Measurements from ENCODE around the gene GATA5.

GATA5 gene

DNA sequence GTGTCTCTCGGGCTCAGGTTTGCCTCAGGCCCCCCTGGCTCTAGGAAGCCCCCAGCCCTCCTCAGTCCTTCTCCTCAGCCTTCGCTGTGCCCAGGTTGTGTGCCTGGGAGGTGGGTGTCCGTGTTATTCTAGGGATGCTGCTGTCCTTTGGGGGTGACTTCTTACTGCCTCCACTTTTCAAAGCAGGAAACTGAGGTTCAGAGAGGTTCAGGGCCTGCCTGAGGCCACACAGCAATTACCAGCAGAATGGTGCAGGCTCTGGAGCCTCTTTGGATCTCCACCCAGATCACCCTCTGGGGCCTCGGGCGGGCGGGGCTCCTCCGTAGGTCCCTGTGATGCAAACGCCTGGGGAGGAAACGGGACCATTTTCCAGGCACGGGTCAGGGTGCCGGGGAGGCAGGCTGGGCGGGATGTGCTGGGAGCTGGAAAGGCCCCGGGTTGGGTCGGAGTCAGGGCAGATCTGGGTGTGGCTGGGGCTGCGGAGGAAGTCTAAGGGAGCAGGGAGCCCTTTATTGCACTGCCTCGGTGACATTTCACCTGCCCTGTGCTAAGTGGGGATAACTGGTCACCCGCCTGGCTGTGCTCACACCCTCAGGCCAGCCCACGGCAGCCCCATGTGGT, 23.2 kb downstream of the GATA5 start:
- no peak for DNase-seq

DNA sequence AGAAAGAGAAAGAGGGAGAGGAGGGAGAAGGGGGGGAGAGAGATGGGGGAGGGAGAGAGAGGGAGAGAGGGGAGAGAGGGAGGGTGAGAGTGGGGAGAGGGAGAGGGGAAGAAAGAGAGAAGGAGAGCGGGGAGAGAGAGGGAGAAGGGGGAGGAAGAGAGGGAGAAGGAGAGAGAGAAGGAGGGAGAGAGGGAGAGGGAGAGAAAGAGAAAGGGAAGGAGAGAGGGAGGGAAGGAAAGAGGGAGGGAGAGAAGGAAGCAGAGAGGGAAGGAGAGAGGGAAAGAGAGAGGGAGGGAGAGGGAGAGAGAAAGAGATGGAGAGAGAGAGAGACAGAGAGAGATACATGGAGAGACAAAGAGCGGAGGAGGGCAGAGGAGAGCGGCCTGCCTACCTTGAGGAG, 23.8 kb downstream of the GATA5 start:
- no peak for DNase-seq

DNA sequence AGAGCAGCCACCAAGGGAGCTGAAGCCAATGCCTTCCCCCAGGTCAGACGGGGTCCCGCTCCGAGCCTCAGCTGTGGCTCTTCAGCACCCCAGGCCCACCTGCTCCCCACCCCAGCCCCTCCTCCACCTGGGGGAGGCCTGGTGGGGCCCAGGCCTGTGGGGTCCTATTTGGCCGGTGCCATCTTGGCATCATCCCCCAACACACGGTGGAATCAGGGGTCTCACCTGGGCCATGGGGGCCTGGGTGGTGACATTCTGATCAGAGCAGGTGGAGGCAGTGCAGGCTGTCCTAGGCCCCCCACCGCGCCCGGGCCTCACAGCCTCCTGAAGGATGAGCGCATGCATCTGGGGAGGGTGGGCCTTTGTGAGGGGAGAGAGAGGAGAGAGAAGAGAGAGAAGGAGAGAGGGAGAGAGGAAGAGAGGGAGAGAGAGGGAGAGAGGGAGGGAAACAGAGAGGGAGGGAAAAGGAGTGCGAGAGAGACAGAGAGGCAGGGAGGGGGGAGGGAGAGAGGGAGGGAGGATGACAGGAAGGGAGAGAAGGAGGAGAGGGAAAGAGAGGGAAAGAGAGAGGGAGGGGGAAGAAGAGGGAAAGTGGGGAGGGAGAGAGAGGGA, 24.5 kb downstream of the GATA5 start:
- DNase-seq = no peak

DNA sequence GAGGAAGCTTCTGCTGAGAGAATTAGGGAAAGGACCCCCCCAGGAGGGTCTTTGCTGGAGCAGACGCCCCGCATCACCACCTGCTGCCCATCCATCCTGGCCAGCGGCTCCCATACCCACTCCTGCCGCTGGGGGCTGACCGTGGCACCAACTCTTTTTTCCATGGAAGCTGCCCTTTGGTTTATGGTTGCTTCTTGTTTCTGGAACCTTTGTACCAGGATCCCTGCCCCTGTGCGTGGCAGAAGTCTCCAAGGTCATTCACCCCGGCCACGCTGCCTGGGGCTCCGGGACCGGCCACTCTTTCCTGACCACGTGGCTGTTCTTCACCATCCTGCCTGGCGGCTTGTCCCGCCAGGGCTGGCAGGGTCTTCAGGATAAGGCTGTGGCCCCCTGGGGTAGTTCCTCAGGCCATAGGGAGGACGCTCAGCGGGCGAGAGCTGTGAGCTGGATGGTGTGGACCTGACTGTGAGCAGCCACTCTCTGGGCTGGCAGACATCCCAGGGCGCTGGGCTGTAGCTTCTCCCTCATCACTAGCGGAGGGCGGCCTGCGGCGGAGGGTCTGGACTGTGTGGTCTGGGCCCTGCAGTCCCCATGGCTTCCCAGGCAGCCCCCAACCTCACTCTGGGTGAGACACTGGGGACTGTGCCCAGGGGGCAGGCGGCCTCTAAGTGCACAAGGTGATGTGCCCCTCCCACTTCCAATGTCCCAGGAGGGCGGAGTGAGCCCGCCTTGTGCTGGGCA, 25.7 kb downstream of the GATA5 start:
- no peak for DNase-seq

DNA sequence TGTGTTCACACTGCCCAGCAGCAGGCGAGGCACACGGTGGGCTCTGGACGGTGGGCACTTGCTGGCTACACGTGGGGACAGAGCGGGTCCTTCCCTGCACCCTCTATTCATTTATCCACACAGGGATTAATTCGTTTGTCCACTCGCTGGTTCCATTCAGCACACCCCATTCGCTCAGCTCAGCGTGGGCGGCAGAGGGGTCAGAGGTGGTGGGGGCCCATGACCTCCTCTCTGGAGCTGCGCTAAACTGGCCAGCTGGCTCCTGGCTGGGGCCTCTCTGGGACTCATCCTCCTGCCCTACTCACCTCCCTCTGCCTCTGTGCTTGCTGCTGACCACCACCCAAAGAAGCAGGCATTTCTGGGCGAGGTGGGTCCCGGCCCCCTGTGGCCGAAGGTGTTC, 27.0 kb downstream of the GATA5 start:
- DNase-seq = no peak

DNA sequence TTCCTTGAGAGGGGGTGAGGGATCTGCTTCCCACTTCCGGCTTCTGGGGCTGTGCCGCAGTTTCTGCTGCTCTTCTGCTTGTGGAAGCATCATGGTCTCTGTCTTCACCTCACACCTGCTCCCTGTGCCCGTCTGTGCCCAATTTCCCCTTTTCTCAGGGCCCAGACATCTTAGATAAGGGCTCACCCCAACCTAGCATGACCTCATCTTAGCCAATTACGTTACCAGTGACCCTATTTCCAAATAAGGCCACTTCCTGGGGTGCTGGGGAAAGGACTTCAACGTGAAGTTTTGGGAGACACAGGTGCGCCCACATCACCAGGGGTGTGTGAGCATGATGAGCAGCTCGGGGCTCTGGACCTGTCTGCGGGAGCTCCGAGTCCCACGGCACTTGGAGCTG, 27.8 kb downstream of the GATA5 start:
- DNase-seq = no peak

DNA sequence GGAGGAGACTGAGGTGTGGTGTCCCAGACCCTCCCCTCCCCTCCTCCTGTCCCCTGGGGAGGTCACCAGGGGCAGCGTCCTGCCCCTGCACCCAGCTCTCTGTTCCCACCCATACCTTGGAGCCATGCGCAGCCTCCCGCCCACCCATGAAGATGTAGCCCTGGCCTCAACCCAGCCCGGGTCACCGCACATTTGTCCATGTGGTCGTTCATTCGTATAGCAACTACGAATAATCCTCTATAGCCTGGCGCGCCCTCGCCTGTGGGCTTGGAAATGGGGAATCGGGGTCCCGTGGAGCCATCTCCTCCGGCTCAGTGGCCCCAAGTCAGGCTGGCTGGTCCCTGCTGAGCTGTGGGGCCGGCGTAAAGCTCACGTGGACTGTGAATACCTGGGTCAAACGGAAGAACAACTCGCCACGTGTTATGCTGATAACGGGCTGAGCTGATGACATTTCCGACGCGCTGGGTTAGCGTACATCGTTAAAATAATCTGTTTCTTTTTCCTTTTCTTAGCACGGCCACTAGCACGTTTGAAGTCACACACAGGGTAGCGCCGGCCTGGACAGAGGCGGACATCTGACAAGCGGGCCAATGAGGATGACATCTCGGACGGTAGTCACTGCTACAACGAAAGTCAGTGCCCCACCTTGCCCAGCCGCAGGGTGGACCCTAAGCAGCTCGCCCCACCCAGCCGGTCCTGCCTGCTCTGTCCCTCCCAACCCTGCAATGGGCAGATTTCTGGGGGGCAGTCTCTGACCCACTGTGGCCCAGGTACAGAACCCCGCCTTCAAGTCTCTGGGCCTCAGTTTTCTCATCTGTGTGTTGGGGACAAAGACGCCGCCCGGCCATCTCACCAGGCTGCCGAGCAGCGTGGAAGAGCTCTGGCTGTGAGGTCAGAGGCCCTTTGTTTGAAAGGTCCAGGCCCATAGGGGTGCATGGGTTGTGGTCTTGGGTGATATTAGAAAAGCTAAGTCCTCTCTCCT, 28.6 kb downstream of the GATA5 start:
- no peak for DNase-seq

DNA sequence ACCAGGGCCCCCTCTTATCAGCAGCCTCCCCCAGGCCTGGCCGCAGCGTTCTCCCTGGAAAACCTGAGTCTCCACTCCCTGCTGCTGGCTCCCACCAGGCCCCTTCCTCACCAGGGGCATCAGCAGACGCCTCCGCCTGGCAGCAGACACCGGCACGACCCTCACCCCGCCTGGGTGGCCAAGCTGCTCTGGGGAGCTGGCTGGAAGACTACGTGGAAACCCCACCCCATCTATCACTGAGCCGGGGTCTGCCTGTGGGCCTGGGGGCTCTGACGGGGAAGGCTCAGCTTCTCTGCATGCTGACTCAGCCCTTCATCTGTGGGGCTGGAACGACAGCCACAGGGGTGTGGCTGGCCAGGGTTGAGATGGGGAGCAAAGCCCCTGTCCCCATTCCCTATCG, 29.3 kb downstream of the GATA5 start:
- no peak for DNase-seq

DNA sequence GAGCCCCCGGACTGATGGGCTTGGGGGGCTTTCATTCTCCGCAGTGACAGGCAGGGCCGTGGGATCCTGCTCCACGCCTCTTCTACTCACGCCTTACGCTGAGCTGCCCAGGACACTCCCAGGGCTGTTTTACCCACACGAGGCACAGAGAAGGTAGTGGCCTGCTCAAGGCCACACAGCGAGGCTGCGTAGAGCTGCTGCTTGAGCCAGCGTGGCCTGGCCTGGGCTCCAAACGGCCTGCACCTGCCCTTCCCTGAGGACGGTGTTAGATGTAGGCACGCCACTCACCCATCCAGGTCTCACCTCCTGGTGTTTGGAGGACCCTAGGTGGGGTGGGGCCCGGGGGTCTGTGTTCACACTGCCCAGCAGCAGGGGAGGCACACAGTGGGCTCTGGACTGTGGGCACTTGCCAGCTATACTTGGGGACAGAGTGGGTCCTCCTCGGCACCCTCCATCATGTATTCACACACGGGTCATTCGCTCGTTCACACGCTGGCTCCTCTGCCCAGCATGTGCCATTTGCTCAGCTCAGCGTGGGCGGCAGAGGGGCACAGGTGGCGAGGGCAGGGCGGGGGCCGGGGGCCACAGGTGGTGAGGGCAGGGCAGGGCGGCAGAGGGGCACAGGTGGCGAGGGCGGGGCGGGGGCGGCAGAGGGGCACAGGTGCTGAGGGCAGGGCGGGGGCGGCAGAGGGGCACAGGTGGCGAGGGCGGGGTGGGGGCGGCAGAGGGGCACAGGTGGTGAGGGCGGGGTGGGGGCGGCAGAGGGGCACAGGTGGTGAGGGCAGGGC, 30.0 kb downstream of the GATA5 start:
- no peak for DNase-seq

DNA sequence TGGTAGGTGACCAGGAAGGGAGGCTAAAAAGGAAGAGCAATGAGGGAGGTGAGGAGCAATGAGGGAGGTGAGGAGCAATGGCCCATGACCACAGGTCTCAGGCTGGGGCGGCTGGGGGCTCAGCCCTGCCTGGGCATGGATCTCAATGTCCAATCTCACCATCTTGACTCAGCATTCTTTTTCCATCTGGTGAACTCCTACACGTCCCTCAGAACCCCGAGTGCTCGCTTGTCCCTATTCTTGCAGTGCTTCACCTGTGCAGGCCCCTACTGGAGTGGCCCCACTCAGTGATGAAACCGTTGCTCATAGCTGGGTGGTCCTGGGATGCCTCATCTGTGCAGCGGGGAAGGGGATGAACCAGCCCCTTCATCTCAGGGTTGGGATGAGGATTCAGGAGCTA, 31.5 kb downstream of the GATA5 start:
- DNase-seq = no peak

DNA sequence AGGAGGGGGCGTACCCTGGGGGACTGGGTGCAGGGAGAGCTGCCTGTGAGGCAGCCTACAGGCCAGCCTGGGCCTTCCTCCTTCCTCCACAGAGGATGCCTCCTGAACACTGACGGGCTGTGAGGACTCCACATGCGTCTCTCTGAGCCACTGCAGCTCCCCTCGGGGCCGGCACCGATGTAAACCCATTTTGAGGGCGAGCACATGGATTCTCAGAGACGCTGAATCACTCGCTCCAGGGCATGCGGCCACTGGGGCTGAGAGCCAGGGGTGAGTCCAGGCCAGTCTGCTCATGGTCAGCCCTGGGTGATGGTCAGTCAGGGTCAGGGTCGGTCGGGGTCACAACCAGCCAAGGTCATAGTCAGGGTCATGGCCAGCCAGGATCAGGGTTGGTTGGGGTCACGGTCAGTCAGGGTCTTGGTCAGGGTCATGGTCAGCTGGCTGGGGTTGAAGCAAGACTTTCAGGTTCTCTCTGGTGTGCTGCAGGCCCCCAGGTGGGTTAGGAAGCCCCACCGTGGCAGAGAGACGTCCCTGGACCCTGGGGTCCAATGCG, 33.7 kb downstream of the GATA5 start:
- DNase-seq = no peak

DNA sequence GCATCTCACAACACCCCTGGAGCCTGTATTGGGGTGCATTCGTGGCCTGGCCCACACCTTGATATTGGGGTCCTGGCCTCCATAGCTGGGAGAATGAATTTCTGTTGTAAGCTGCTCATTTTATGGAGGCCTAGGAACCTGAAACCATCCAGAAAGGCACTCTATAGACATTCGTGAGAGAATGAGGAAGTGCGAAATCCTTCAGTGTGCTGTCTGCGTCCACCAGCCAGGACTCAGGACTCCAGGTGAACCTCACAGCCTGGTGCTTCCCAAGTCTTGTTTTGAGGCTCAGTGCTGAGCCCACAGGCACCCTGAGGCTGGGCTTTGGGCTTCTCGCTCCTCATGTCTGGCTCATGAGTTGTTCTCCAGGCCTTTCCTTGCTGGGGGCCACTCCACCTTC, 36.6 kb downstream of the GATA5 start:
- DNase-seq = no peak

DNA sequence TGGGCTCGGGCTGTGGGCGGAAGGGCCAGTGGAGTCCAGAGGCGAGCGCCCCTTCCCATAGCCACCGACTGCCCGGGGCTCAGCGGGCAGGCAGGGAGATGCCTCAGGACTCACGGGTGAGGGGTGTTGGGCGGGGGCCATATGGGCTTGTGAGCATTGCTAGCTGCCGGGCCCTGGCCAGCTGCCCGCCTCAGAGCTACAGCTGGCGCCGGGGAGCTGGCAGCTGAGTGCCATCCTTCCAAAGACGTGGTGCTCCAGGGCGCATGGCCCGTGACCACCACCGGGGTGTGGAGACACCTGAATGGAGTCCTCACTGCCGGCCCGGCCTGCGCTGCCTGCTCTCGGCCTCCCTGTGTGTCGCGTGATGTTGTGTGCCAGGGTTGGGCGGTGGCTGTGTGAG, 37.9 kb downstream of the GATA5 start:
- DNase-seq = peak; percentile 48

DNA sequence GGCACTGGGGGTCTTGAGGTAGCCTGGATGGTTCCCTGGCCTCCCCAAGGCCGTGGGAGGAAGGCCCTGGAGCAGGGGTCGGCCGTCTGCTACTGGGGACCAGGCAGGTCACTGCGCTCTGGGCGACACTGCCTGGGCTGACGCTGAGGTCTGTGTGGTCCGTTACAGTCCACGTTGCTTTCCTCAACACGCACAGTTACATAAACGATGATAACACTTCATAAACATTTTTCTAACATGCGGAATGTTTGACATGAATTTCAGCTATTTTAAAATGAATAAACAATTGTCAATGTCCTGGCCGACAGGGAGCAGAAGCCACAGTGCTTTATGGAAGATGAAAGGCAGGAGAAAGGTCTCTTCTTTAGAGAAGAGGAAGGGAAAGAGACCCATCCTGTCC, 38.3 kb downstream of the GATA5 start:
- DNase-seq = no peak

DNA sequence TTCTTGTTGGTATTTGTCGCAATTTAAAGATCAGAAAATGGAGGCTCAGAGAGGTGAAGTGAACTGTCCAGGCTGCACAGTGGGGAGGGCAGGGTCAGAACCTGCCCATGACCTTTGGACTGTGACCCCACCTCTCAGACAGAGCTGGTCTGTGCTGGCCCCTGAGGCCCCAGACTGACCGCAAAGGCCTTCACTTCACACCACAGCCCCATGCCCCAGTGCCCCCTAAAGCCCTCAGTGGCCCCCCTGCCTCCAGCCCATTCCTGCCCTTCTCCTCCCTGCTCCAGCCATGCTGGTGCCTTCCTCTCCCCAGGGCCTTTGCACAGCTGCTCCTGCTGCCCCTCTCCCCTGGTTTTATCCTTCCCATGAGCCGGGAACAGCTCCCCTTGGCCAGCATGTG, 39.1 kb downstream of the GATA5 start:
- no peak for DNase-seq

DNA sequence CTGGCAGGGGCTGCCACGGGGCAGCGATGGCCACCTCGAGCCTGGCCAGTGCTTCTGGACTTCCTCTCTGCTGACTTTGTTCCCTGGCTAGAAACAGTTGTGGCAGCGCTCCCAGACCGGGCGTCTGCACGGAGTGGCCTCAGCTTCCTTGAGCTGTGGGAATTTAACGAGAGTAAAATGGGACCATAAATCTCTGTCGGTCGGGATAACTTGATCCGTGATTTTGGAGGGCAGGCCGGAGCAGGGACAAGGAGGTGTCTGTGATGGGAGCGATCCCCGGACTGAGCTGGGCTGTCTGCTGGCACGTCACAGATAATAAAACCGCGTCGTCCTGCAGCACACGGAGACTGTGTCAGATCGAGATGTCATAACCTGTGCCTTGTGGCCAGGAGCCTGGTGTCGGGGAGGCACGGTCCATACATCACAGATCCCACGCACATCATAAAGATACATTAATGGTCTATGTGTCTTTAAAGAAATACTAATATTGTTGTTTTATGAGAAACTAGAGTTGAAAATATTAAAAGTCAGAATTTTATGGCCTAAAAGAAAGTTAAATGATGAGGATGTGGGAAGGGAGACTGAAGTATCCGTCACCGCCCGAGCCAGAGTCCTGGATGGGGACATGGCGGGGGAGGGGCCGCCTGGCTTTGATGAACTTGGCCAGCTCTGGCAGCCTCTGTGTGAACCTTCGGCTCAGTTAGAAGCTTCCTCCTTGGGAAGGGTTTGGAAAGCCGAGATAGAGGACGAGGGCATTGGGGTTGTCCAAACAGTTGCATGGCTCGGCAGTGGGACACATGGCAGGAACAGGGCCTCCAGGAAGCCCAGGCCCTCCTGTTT, 41.9 kb downstream of the GATA5 start:
- no peak for DNase-seq

DNA sequence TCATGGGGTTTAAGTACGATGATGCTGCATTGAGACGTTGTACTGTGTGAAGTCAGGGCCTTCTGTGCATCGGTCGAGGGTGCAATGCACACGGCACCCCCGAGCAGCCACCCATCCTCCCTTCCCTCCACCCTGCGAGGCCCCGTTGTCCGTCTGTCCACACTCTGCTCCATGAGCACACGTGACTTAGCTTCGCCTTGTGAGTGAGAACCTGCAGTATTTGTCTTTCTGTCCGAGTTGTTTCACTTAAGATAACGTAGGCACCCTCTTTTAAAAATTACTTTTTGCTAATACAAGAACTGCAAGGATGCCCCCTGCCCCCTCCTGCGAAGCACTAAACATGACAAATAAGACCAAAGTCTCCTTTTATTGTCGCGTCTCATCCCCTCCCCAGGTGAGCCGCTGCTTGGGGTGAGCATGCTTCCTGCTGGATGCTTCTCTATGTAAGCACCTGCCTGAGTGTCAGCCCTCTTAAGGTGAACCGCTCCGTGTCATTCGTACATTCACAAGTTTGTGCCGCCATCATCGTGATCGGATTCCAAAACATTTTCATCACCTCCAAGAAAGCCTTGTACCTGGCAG, 44.8 kb downstream of the GATA5 start:
- DNase-seq = no peak

DNA sequence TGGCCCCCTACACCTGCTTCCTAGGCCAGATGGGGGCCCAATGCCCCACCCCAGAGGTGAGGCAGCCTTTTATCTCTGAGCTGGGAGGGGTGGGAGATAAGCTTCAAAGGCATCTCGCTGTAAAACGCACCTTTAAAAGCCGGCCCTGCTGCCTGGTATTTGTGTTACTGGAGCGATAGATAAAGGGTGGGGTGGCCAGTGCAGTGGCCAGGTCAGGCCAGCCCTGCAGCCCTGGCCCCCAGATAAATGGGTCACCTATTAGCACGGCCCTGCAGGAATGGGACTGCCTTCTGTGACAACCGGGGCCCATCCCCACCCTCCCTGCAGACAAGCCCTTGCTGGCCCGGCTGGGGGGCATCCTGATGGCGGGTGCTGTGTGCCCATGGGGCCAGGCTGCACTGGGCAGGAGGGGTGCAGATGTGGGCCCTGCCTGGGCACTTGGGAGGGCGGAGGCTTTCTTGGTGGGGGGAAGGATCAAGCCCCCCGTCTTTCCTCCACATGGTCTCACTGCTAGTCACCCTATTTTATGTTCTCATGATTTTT, 45.4 kb downstream of the GATA5 start:
- no peak for DNase-seq

DNA sequence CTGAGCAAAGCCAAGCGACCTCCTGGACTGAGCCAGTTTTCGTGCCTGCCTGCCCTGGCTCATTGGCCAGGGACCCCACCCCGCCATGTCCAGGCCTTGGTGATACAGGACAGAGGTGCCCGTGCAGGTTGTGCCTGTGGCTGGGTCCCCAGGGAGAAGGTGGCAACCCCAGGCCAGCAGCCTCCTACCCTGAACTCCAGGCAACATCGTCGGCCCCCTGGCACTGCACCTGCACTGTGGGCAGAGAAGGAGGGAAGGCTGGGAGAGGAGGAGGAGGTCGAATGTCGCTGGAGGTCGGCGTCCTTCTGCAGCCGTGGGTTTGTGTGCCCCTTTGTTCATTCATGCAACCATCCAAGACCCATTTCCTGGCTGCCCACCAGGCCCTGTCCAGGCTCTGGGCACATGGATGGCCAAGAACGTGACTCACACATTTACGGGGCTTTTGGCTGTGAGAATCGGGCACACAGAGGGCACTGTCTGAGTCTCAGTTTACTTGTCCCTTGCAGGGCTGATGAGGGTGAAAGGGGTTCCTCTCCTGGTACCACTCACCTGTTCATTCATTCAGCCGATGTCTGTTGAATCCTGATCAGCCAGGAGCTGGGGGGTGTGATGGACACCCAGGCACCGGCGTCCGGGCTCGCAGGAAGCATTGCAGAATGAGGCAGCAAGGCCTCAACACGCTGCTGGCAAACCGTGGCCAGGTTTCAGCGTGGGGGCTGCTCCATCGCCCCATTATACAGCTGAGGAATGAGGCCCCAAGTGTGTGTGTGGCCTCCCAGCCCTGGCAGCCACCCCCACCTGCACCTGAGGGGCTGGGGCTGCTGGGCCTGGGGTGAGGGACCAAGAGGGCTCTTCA, 46.1 kb downstream of the GATA5 start:
- no peak for DNase-seq
